ENCODE data around the gene NRG3.

NRG3 gene

GRCh38 chr10:82558014-82558607, 683.1 kb downstream of the NRG3 start:
- 0 out of 2 replicates have a peak, but pooled peaks cover 2% of the 10 kb centered on the region for H3K9me3 ChIP-seq
- TF ChIP-seq CTCF (IDR thresholded peaks at IDR 0.05; ENCODE audit: low read depth, low read length) = no peak
- H3K27me3 ChIP-seq = no peaks in the 10 kb centered on the region
- H3K4me3 ChIP-seq (ENCODE audit: low read depth, low read length) = no peak overlapping the region
- peaks cover 3% of the 10 kb centered on the region; the same call in 1 of the 2 replicates for H3K4me1 ChIP-seq
- H3K36me3 ChIP-seq = no peaks in the 10 kb centered on the region
- no peak for DNase-seq

- no peaks in the 10 kb centered on the region for H3K27me3 ChIP-seq
- H3K4me1 ChIP-seq = peaks cover 14% of the 10 kb centered on the region
- H3K36me3 ChIP-seq = no peaks in the 10 kb centered on the region
- no peak overlapping the region for H3K4me3 ChIP-seq (ENCODE audit: low read depth, low read length)
- TF ChIP-seq CTCF (IDR thresholded peaks at IDR 0.05; ENCODE audit: low read depth, low read length) = no peak
- no peaks in the 10 kb centered on the region for H3K9me3 ChIP-seq
- no peak for DNase-seq
Observed at GRCh38 chr10:82564353-82565196, 689.6 kb downstream of the NRG3 start.

DNA sequence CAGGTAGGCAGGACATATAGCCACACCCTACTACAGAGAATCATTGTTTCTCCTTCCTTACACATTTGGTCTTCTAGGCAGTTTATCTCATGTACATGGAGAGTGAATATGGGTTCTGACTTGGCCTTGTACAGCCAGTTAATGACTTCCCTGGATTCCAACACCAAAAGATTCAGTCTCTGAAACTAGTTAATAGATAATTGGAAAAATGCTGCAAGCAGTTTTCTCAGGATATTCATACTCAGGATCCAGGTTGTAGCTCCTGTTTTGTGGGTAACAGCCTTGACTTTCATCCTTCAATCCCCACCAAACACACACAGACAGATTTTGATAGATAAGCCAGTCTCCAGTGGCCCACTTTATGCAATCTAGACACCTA, 690.2 kb downstream of the NRG3 start:
- Histone ChIP-seq H3K36me3 (no peaks in the 10 kb centered on the region), H3K9me3 (no peaks in the 10 kb centered on the region), H3K27me3 (no peaks in the 10 kb centered on the region), H3K4me3 (ENCODE audit: low read depth, low read length) (no peak overlapping the region), H3K4me1 (peaks cover 14% of the 10 kb centered on the region)
- DNase-seq = no peak
- TF ChIP-seq CTCF (IDR thresholded peaks at IDR 0.05; ENCODE audit: low read depth, low read length) = no peak

GRCh38 chr10:82572744-82573143, 697.8 kb downstream of the NRG3 start:
- H3K27me3 ChIP-seq = no peaks in the 10 kb centered on the region
- DNase-seq = peak; percentile 9
- H3K4me1 ChIP-seq = peaks cover 15% of the 10 kb centered on the region
- no peaks in the 10 kb centered on the region for H3K9me3 ChIP-seq
- no peak for TF ChIP-seq CTCF (IDR thresholded peaks at IDR 0.05; ENCODE audit: low read depth, low read length)
- H3K36me3 ChIP-seq = no peaks in the 10 kb centered on the region
- H3K4me3 ChIP-seq (ENCODE audit: low read depth, low read length) = no peak overlapping the region

DNA sequence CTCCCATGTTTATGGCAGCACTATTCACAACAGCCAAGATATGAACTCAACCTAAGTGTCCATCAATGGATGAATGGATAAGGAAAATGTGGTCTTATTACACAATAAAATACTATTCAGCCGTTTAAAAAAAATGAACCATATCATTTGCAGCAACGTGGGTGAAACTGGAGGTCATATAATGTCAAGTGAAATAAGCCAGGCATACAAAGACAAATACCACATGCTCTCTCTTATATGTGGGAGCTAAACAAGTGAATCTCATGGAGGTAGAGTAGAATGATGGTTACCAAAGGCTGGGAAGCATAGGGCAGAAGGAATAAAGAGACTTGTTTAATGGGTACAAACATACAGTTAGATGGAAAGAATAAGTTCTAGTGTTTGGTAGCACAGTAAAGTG, 699.1 kb downstream of the NRG3 start:
- no peak for TF ChIP-seq CTCF (IDR thresholded peaks at IDR 0.05; ENCODE audit: low read depth, low read length)
- H3K4me3 ChIP-seq (ENCODE audit: low read depth, low read length) = no peak overlapping the region
- no peaks in the 10 kb centered on the region for H3K9me3 ChIP-seq
- no peak for DNase-seq
- H3K27me3 ChIP-seq = no peaks in the 10 kb centered on the region
- H3K4me1 ChIP-seq = peaks cover 18% of the 10 kb centered on the region
- no peaks in the 10 kb centered on the region for H3K36me3 ChIP-seq

DNA sequence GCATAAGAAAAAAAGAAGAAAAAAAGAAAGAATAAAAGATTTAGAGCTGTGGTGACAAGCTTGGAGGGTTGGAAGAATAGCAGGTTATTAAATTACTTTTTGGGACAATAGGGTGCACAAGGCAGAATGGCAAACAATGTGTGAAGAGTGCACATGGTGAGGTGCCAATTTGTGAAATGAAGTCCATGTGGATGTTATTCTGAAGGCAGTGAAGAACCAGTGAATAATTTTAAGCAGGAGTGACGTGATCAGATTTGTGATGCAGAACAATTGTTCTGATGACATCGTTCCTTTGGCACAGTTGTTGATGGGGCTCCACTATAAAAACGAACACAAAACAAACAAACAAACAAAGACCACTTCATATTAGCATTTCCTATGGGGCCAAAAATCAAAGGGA, 700.3 kb downstream of the NRG3 start:
- TF ChIP-seq CTCF (IDR thresholded peaks at IDR 0.05; ENCODE audit: low read depth, low read length) = no peak
- Histone ChIP-seq H3K4me3 (ENCODE audit: low read depth, low read length) (no peak overlapping the region), H3K4me1 (peaks cover 24% of the 10 kb centered on the region), H3K36me3 (no peaks in the 10 kb centered on the region), H3K27me3 (no peaks in the 10 kb centered on the region), H3K9me3 (no peaks in the 10 kb centered on the region)
- no peak for DNase-seq

Measured in BE2C (cell line).